T-helper 2 cell (primary cell): ENCODE data around the gene G6PD.
"Not testable (repeated sequence)": the region's sequence is repeated elsewhere in the genome, so short reads cannot be mapped to it uniquely, and the experiment has no call there.

Source experiments
- DNase-seq, 5 experiments: peaks; one replicate each; pipeline versions ENCODE4 v3.0.0 to v3.0.0-alpha.2; 2012 to 2022

Gene G6PD

GRCh38 chrX:154542723-154543424, 3.8 kb downstream of the G6PD start:
- DNase-seq = peak in 1 of 5 experiments; percentile 33

- peak in 3 of 5 experiments; percentile 15 to 46 (median 31) for DNase-seq
These were observed 4.5 kb downstream of the G6PD start for GRCh38 chrX:154541896-154542722.

DNA sequence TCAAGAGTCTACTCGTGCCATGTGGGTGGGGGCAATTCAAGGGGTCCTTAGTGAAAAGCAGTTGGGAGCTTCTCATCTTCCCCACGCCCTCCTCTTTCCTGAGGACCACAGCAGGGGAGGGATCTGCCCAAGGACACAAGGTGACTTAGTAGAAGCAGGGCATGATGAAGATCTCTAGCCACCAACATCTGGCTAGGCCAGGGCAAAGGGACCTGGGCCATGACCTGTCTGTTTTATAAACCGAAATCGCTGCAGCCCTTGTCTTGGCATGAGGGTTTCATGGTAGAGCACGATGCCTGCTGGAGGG, 5.1 kb downstream of the G6PD start:
- DNase-seq = no peak

GRCh38 chrX:154540897-154541535, 5.6 kb downstream of the G6PD start:
- no peak for DNase-seq

DNA sequence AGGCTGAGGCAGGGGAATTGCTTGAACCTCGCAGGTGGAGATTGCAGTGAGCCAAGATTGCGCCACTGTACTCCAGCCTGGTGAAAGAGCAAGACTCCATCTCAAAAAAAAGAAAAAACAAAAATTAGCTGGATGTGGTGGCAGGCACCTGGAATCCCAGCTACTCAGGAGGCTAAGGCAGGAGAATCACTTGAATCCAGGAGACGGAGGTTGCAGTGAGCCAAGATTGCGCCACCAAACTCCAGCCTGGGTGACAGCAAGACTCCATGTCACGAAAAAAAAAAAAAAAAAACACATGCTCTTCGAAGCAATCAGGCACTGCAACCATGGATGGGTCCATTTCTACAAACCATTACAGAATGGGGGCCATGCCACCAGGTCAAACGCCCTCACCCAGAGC, 6.3 kb downstream of the G6PD start:
- DNase-seq = not testable (repeated sequence)

- DNase-seq = no peak
These were observed 7.6 kb downstream of the G6PD start for GRCh38 chrX:154539077-154539476.

- no peak for DNase-seq
These were observed 10.8 kb downstream of the G6PD start for GRCh38 chrX:154535892-154536291.

DNA sequence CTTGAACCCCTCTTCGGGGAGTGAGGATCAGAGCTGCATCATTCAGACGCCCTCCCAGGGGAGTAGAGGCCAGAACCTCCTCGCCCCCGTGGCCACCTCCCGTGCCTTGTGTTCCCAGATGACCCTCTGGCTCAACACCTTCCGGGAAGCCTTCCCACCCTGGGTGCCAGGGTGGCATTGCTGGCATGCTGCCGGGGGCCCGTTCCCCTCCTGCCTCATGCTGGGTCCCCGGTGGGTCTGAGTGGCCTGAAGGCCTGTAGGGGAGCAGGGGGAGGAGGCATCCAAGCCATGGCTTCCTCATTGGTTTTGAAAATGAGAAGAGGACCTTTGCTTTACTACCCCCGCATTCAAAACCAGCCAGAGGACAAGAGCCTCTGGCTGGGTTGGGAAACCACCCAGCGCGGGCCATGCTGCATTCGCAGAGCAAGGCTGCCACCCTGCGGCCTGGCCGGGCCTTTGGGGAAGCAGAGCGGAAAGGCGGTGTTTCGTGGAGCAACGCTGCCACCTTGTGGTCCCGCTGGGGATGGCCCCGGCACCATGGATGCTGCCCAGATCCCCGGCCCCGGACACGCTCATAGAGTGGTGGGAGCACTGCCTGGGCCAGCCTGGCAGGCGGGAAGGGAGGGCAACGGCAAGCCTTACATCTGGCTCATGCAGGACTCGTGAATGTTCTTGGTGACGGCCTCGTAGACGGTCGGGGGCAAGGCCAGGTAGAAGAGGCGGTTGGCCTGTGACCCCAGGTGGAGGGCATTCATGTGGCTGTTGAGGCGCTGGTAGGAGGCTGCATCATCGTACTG, 11.9 kb downstream of the G6PD start:
- DNase-seq = peak; percentile 73 to 84 (median 81)

GRCh38 chrX:154532690-154533089, 14.0 kb downstream of the G6PD start:
- DNase-seq = no peak

GRCh38 chrX:154531626-154532025, 15.0 kb downstream of the G6PD start:
- no peak for DNase-seq

DNA sequence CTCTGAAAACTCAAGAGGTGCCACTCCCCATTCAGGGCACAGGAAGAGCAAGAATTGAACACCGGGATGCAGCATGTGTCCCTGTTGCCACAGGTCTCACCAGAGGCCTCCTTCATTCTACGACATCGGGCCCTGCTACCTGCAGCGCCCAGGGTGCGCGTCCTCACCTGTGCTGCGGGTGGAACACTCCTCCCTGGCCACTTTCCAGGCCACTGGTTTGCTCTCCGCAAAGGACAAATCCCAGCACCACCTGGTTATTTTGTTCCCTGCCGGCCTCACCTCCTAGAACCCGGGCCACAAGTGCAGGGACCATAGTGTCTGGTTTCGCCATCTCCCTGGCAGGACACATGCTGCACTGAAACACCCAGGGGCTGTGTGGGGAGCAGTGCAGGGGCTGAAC, 16.4 kb downstream of the G6PD start:
- DNase-seq = no peak

DNA sequence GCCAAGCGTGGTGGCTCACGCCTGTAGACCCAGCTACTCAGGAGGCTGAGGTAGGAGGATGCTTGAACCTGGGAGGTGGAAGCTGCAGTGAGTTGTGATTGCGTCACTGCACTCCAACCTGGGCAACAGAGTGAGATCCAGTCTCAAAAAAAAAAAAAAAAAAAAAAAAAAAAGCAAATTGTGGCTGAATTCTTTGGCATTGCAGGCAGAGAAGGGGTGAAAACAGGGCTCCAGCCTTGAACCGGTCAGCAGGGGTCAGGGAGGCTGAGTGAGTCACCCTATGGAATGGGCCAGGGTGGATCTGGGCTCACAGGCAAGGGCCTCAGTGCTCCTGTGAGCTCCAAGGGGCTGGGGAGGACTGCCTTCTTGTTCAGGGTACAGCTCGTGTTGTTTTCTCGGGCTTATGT, 17.4 kb downstream of the G6PD start:
- DNase-seq = no peak

GRCh38 chrX:154526901-154527675, 19.6 kb downstream of the G6PD start:
- peak in 3 of 5 experiments; percentile 41 to 73 (median 44) for DNase-seq

GRCh38 chrX:154525606-154526490, 20.8 kb downstream of the G6PD start:
- DNase-seq = no peak

GRCh38 chrX:154519389-154519788, 27.3 kb downstream of the G6PD start:
- DNase-seq = no peak

GRCh38 chrX:154517101-154517781, 29.4 kb downstream of the G6PD start:
- no peak for DNase-seq

GRCh38 chrX:154516656-154517100, 30.0 kb downstream of the G6PD start:
- peak in 1 of 5 experiments; percentile 48 for DNase-seq

- DNase-seq = peak; percentile 84 to 88 (median 88)
These were observed 30.5 kb downstream of the G6PD start, which contains the start of gene FAM3A for GRCh38 chrX:154515966-154516655. TSS of gene FAM3A (minus strand) at chrX:154516232. CDS start at chrX:154515772, 460 bp downstream.
